ENCODE results near the gene TSSK1B.
"Not testable (repeated sequence)": the region's sequence is repeated elsewhere in the genome, so short reads cannot be mapped to it uniquely, and the experiment has no call there.

TSSK1B gene

GRCh38 chr5:113397986-113398385, 36.8 kb downstream of the TSSK1B start:
- not testable (repeated sequence) for DNase-seq (ENCODE audit: low read depth)

DNA sequence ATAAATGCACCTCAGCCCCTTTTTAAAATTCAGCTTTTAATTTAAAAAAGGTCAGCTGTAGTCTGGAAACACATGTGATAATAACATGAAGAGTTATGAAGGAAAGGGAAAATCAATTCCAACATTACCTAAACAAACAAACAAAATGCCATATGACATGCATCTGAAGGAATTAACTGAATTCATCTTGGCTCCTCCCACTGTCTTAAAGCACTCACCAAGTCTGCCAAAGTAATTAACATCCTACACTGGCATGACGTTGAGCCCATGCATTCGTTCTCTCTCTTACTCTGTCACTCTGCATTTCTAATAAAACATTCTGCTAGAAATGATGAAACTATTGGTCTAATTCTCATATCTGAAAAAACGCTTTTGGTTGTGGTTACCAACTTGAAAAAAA, 37.7 kb downstream of the TSSK1B start:
- DNase-seq (ENCODE audit: low read depth), result no peak

- DNase-seq (ENCODE audit: low read depth), result no peak
Measured at GRCh38 chr5:113394658-113395057, 40.1 kb downstream of the TSSK1B start.

DNA sequence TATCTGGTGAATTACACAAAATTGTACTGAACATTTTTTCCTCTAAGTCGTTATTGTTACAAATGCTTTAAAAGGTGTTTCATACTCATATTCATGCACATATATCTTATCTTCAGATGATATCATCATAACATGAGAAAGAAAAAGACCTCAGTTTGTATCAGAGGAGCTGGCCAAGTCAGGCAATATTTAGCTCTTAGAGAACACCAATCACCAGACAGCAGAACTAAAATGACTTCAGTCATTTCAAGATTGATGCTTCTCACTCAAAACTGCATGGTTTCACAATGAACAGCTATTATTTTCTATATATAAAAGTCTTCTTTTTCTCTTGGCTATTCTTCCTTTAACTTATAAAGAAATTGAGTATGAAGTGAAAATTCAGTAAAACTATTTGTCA, 44.6 kb downstream of the TSSK1B start:
- DNase-seq (ENCODE audit: low read depth), result no peak

DNA sequence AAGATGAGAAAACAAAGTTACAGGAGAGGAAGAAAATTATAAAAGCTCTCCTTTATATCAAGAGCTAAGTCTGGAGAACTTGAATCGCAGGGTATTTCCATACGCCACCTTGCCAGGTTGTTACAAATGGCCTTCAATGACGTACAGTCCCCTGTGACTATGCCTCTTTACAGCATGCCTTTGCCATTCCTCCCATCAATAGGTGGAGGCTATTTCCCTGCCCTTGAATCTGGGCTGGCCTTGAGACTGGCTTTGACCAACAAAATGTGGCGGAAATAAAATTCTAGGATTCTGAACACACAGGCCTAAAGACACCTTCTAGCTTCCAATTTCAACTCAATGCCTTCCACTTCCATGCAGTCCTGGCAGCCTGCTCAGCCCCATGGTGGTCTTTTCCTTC, 45.7 kb downstream of the TSSK1B start:
- DNase-seq (ENCODE audit: low read depth), result no peak

DNA sequence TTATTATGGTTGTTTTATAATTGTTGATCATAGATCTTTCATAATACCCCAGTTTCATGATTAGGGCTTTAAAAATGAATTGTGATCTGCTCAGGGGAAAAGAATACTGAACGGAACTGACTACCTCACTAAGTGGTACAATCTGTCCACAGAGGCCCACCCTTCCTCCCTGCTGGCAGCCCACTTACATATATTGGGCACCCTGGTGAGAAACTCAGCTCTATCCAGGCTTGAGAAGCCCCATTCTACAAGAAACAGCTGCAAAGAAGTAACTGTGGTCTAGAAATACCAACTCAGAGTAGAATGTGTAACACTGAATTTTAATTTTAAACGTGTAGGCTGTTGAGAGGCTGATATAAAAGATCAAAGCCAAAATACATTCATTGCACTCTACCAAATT, 46.9 kb downstream of the TSSK1B start:
- DNase-seq (ENCODE audit: low read depth), result no peak

DNA sequence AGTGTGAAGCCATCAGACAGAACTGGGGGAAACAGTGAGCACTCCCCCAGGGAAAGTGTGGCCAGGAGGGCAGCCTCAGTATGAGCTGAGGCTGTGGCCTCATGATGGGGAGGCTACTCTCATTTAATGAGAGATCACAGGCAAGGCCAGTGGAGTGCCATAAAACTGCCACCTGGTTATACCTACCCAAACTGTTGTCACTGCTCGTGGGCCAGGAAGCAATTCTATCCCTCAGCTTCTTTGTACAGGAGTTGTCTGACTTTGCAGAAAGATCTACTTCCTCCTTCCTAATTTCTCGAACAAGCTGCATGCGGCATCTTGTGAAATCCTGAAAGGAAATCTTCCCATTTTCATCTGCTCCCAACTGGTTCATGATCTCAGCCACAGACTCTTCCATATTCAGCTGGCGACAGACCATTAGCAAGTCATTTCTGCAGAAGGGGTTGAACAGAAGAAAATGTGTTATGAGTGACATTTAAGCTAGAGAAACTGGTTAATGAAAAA, 50.0 kb downstream of the TSSK1B start:
- DNase-seq (ENCODE audit: low read depth), result no peak

DNA sequence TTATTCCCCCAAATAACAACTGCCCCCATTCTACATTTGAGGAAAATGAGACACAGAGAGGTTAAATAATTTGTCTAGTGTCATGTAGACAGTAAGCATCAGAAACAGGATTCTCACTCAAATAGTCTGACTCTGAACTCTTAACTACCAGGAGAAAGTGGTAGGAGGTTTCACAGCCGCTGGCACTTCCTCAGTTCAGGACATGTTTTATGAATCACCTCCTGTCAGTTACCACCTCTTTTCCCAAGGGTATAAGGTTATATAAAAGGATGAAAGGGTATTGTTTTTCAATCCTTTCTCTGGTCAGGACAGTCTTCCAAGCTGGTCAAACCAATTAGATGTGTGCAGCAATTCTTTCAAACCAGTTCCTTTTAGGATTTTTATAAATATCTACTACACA, 52.1 kb downstream of the TSSK1B start:
- DNase-seq (ENCODE audit: low read depth), result no peak
